Measurements from ENCODE around the gene LAPTM5.

- TF ChIP-seq CTCF (conservative IDR thresholded peaks at IDR 0.05 in 1 of 2, IDR thresholded peaks at IDR 0.05 in 1 of 2; ENCODE audit: extremely low read depth in 1 of 2, insufficient read depth in 1 of 2, low read depth in 1 of 2, low read length in 2 of 2), result no peak
- TF ChIP-seq EZH2 (IDR thresholded peaks at IDR 0.05; ENCODE audit: borderline replicate concordance, low read length), result no peak
Observed at GRCh38 chr1:30778154-30778978, 20.8 kb upstream of the LAPTM5 start.
